HG03558 (cell line): ENCODE results near the gene LAMB3.

Experiments
- ATAC-seq: cut with Tn5 transposase; IDR thresholded peaks from one replicate; pipeline ENCODE4 v1.9.1; 2021; ENCODE audit warnings: moderate number of reproducible peaks; ENCODE audit not compliant: unreplicated experiment; ENCODE audit errors: extremely low read depth

LAMB3 gene

GRCh38 chr1:209619696-209620486 lies 32.3 kb downstream of the LAMB3 start:
- no peak for ATAC-seq

DNA sequence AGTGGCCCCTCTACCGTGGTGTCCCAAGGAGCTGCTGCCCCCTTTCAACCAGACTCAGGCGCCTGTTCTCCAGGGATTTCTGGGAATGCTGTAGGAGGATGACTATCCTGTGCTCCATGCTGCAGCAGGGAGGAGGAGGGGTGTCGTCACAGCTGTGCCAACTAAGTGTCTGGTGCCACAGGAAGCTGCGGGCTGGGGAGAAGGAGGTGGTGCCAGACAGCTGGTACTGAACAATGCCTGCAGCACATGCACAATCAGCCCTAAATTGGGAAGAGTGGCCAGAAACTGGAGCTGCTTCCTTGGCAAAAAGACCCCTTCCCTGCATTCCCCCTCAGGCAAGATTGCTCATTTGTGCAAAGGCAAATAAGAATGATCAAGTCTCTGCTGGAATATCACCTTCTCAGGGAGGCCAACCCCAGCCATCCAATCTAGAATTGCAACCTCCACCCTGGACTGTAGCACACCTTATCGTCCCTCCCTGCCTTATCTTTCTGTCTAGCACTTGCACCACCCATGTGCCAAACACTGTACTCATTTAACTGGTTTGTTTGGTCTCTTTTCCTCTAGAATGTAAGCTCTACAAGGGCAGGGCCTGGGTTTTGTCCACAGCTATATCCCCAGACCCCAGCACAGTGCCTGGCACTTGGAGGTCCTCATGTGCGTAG lies 33.3 kb downstream of the LAMB3 start:
- no peak for ATAC-seq

DNA sequence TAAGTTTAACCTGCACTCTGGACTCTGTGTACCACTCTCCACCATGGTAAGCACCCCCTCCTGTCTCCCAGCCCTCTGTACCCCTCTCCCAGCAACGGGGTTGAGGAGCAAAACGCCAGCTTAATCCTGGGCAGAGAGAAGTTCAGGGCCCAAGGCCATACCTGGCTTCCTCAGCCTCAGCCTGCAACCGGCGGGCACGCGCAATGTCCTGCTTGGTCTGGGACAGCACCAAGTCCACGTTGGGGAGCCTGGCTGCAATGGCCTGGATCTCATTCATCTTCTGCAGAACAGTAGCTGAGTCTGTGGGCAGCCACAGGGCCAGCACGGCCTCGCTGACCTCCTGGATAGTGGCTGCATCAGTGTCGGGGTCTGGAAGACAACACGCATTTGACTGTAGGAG lies 33.9 kb downstream of the LAMB3 start:
- no peak for ATAC-seq

DNA sequence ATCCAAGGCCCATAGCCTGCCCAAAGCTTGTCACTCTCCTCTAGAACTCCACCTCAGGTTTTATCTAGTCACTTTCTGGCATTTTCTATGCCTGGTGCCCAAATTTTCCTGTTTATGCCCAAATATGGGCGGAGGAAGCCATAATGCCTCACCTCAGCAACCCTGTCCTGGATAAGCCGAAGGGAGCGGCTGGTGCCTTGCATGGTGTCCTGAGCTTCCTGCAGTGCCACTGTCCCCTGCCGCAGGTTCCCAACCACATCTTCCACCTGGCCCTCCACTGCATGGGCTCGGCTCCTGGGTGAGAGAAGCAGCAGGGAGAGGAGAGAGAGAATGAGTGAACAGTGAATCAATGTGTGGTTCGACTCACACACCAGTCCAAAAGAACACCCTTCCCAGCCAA lies 34.5 kb downstream of the LAMB3 start:
- ATAC-seq: no peak

DNA sequence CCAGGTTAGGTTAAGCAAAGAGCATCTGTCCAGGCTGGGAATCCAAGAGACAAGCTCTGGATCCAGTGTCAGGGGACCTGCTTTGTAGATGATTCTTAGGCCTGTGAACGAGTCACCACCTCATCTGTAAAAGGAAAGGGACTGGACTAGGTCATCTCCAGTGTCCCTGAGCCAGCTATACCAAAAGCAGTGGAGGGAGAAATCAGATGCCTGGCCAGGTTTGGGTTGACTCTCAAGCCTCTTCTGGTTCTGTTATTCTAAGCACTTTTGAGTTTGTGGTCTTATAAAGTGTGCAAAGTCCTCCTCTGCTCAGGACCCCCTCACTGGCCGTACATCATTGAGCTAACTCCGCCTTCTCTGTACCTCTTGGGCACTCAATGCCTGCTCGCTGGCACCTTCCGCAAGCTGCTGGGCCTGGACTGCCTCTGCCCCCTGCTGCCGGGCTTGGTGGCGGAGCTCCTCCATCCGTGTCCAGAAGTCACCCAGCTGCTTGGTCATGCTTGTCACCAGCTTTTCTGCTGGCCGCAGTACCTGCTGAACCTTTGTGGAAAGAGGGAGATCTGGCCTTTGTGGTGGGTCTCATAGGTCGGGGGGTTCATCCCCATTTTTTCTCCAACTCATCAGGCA lies 35.1 kb downstream of the LAMB3 start:
- ATAC-seq: no peak

- no peak for ATAC-seq
Measured at GRCh38 chr1:209616366-209617046, 35.7 kb downstream of the LAMB3 start.

- ATAC-seq: no peak
Measured at GRCh38 chr1:209614906-209615305, 37.3 kb downstream of the LAMB3 start.

GRCh38 chr1:209614151-209614420 lies 38.1 kb downstream of the LAMB3 start:
- no peak for ATAC-seq

GRCh38 chr1:209613400-209614150 lies 38.6 kb downstream of the LAMB3 start:
- ATAC-seq: no peak

- no peak for ATAC-seq
Measured at GRCh38 chr1:209612646-209613399, 39.4 kb downstream of the LAMB3 start.

GRCh38 chr1:209611771-209612570 lies 40.3 kb downstream of the LAMB3 start:
- ATAC-seq: no peak

GRCh38 chr1:209610631-209610905 lies 41.7 kb downstream of the LAMB3 start:
- ATAC-seq: no peak

GRCh38 chr1:209609791-209610630 lies 42.2 kb downstream of the LAMB3 start:
- no peak for ATAC-seq

GRCh38 chr1:209609041-209609790 lies 43.0 kb downstream of the LAMB3 start:
- no peak for ATAC-seq

DNA sequence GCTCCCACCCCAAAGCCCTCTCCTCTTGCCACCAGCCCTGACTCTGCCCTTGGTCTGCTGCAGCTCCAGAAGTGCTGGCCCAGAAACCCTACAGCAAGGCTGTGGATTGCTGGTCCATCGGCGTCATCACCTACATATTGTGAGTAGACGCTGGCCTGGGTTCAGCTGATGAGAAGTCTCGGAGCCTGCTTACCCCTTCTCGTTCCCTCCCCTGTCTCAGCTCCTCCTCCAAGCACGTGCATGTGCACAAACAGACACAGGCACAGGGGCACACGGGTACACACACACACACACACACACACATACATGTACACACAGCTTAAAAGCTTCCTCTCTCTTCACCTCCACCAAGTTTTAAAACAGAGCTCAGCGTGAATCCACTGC lies 44.4 kb downstream of the LAMB3 start:
- no peak for ATAC-seq

DNA sequence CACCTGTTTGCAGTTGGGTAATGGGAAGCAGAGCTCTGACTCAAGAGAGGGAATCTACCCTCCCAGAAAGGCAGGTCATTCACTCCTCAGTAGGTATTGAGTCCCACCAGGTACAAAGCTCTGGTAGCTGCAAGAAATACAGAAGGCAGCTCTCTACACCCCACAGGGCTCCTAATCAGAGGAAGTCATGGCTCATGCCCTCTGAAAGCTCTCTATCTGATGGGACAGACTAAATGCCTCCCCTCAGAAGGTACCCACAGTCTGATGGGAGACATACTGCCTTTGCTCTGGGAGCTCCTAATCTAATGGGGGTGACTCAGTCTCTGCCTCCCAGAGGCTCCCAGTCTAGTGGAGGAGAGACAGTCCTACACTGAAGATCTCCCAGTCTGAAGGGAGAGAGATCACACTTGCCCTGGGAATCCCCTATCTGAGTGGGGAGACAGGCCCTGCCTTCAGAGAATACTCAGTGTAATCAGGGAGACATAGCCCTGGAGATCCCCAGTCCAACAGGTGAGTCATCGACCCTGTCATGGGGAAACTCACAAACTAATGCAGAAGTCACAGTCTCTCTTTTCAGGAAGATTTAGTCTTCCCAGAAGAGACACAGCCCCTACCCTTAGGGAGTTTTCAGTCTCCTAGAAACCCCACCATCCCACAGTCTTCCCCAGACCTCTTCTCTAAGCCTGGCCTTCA lies 45.0 kb downstream of the LAMB3 start:
- ATAC-seq: peak; percentile 86

GRCh38 chr1:209603877-209604276 lies 48.3 kb downstream of the LAMB3 start:
- ATAC-seq: no peak
